ENCODE measurements around the gene SLC12A9.

SLC12A9 gene

GRCh38 chr7:100874577-100875355 lies 22.3 kb downstream of the SLC12A9 start, which contains the start of gene SRRT:
Gene SRRT, plus strand, starts transcription at chr7:100875103. Its CDS starts 488 bp downstream, at chr7:100875591.
- Histone ChIP-seq H3K9me3 (ENCODE audit: control insufficient read depth in 2 of 2, low read length in 2 of 2) (no peaks in the 10 kb centered on the region), H3K9ac (ENCODE audit: low read length in 2 of 2) (peak within 1 kb of the TSS; percentile 91 to 98), H3K36me3 (ENCODE audit: control insufficient read depth in 2 of 2, insufficient read depth in 2 of 2, low read length in 2 of 2) (peaks cover 17 to 37% of the 10 kb centered on the region in 2 donors), H3K4me1 (ENCODE audit: control insufficient read depth, insufficient read depth, low read length) (peaks cover 15% of the 10 kb centered on the region), H3K27me3 (ENCODE audit: control insufficient read depth in 1 of 2, insufficient read depth in 2 of 2, low read length in 2 of 2) (no peaks in the 10 kb centered on the region), H3K4me3 (ENCODE audit: low read length in 2 of 2) (peak within 1 kb of the TSS; percentile 82 to 94), H3K27ac (ENCODE audit: low read length) (peak within 1 kb of the TSS; percentile 95)

DNA sequence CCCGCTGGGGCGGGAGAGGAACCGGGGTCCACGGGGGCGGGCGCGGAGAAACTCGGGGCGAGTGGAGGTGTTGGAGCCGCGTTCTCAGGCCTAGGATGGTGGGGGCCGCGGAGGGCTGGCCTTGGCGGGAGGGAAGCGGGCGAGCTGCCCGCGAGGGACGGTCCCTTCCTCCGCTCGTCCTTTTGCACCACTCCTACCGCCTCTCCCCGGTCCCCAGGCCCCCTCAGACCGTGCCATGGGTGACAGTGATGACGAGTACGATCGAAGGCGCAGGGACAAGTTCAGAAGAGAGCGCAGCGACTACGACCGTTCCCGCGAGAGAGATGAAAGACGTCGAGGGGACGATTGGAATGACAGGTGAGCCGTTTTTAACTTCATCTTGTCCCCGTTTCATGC lies 22.8 kb downstream of the SLC12A9 start:
- Histone ChIP-seq H3K36me3 (ENCODE audit: control insufficient read depth in 2 of 2, insufficient read depth in 2 of 2, low read length in 2 of 2) (peaks cover 17 to 35% of the 10 kb centered on the region in 2 donors), H3K4me1 (ENCODE audit: control insufficient read depth, insufficient read depth, low read length) (peaks cover 19% of the 10 kb centered on the region), H3K9ac (ENCODE audit: low read length in 2 of 2) (peak overlapping the region; percentile 87 to 91), H3K27ac (ENCODE audit: low read length) (peak overlapping the region; percentile 95), H3K9me3 (ENCODE audit: control insufficient read depth in 2 of 2, low read length in 2 of 2) (no peaks in the 10 kb centered on the region), H3K27me3 (ENCODE audit: control insufficient read depth in 1 of 2, insufficient read depth in 2 of 2, low read length in 2 of 2) (no peaks in the 10 kb centered on the region), H3K4me3 (ENCODE audit: low read length in 2 of 2) (peak overlapping the region; percentile 75 to 94)

GRCh38 chr7:100878013-100878412 lies 25.5 kb downstream of the SLC12A9 start:
- H3K9ac ChIP-seq (ENCODE audit: low read length in 2 of 2), result no peak overlapping the region
- H3K36me3 ChIP-seq (ENCODE audit: control insufficient read depth in 2 of 2, insufficient read depth in 2 of 2, low read length in 2 of 2), result peaks cover 22 to 31% of the 10 kb centered on the region in 2 donors
- H3K9me3 ChIP-seq (ENCODE audit: control insufficient read depth in 2 of 2, low read length in 2 of 2), result no peaks in the 10 kb centered on the region
- no peak overlapping the region for H3K27ac ChIP-seq (ENCODE audit: low read length)
- H3K4me1 ChIP-seq (ENCODE audit: control insufficient read depth, insufficient read depth, low read length), result peaks cover 19% of the 10 kb centered on the region
- H3K27me3 ChIP-seq (ENCODE audit: control insufficient read depth in 1 of 2, insufficient read depth in 2 of 2, low read length in 2 of 2), result no peaks in the 10 kb centered on the region
- H3K4me3 ChIP-seq (ENCODE audit: low read length in 2 of 2), result no peak overlapping the region

DNA sequence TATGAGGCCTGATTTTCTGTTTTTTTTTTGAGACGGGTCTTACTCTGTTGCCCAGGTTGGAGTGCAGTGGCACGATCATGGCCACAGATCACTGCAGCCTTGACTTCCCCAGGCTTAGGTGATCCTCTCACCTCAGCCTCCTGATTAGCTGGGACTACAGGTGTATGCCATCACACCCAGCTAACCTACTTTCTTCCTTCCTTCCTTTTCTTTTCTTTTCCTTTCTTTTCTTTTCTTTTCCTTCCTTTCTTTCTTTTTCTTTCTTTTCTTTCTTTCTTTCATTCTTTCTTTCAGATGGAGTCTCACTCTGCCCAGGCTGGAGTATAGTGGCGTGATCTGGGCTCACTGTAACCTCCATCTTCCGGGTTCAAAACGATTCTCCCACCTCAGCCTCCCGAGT lies 26.2 kb downstream of the SLC12A9 start:
- Histone ChIP-seq H3K9me3 (ENCODE audit: control insufficient read depth in 2 of 2, low read length in 2 of 2) (no peaks in the 10 kb centered on the region), H3K9ac (ENCODE audit: low read length in 2 of 2) (peak overlapping the region in 1 of 2 donors; percentile 29), H3K36me3 (ENCODE audit: control insufficient read depth in 2 of 2, insufficient read depth in 2 of 2, low read length in 2 of 2) (peaks cover 28 to 32% of the 10 kb centered on the region in 2 donors), H3K27me3 (ENCODE audit: control insufficient read depth in 1 of 2, insufficient read depth in 2 of 2, low read length in 2 of 2) (no peaks in the 10 kb centered on the region), H3K27ac (ENCODE audit: low read length) (no peak overlapping the region), H3K4me1 (ENCODE audit: control insufficient read depth, insufficient read depth, low read length) (peaks cover 19% of the 10 kb centered on the region), H3K4me3 (ENCODE audit: low read length in 2 of 2) (no peak overlapping the region)

DNA sequence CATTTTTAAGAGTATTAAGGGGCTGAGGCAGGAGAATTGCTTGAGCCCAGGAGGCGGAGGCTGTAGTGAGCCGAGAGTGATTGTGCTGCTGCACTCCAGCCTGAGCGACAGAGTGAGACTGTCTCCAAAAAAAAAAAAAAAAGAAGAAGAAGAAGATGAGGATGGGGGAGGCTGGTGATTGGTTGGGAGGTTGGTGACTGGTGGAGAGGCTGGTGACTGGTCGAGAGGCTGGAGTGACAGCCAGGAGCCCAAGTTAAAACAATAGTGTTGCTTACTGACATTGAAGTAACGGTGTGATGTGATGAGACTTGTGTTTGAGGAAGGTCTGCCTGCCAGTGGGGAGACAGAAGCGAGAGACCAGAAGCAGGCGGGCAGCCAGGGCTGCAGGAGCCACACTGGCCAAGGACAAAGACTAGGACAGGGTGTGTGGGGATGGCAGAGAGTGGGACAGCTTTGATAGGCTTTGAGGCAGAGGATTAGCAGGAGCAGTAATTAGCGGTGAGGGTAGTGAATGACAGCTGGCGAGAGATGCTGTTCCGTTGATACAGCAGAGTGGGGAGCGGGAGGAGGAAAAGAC lies 27.3 kb downstream of the SLC12A9 start:
- H3K4me3 ChIP-seq (ENCODE audit: low read length in 2 of 2), result no peak overlapping the region
- H3K36me3 ChIP-seq (ENCODE audit: control insufficient read depth in 2 of 2, insufficient read depth in 2 of 2, low read length in 2 of 2), result peaks cover 38 to 39% of the 10 kb centered on the region in 2 donors
- no peaks in the 10 kb centered on the region for H3K27me3 ChIP-seq (ENCODE audit: control insufficient read depth in 1 of 2, insufficient read depth in 2 of 2, low read length in 2 of 2)
- peaks cover 19% of the 10 kb centered on the region for H3K4me1 ChIP-seq (ENCODE audit: control insufficient read depth, insufficient read depth, low read length)
- H3K27ac ChIP-seq (ENCODE audit: low read length), result no peak overlapping the region
- H3K9ac ChIP-seq (ENCODE audit: low read length in 2 of 2), result no peak overlapping the region
- H3K9me3 ChIP-seq (ENCODE audit: control insufficient read depth in 2 of 2, low read length in 2 of 2), result no peaks in the 10 kb centered on the region

DNA sequence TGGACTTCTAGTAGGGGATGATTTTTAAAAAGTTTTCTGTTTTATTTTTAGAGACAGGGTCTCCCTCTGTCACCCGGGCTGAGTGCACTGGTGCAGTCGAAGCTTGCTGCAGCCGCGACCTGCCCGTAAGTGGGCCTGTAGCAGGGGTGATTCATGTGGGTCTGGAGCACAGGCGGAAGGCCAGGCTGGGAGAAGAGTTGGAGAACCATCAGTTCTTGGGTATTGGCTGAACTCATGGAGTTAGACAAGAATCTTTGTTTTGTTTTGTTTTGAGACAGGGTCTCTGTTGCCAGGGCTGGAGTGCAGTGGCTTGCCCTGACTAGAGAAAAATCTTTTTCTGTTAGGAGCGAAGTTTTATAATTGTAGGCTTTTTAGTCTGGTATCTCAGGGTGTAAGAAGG lies 28.1 kb downstream of the SLC12A9 start:
- Histone ChIP-seq H3K9ac (ENCODE audit: low read length in 2 of 2) (no peak overlapping the region), H3K9me3 (ENCODE audit: control insufficient read depth in 2 of 2, low read length in 2 of 2) (no peaks in the 10 kb centered on the region), H3K27me3 (ENCODE audit: control insufficient read depth in 1 of 2, insufficient read depth in 2 of 2, low read length in 2 of 2) (no peaks in the 10 kb centered on the region), H3K4me1 (ENCODE audit: control insufficient read depth, insufficient read depth, low read length) (peaks cover 19% of the 10 kb centered on the region), H3K27ac (ENCODE audit: low read length) (no peak overlapping the region), H3K36me3 (ENCODE audit: control insufficient read depth in 2 of 2, insufficient read depth in 2 of 2, low read length in 2 of 2) (peaks cover 46 to 48% of the 10 kb centered on the region in 2 donors), H3K4me3 (ENCODE audit: low read length in 2 of 2) (no peak overlapping the region)

- Histone ChIP-seq H3K4me3 (ENCODE audit: low read length in 2 of 2) (no peak overlapping the region), H3K27me3 (ENCODE audit: control insufficient read depth in 1 of 2, insufficient read depth in 2 of 2, low read length in 2 of 2) (no peaks in the 10 kb centered on the region), H3K4me1 (ENCODE audit: control insufficient read depth, insufficient read depth, low read length) (peaks cover 14% of the 10 kb centered on the region), H3K9ac (ENCODE audit: low read length in 2 of 2) (no peak overlapping the region), H3K36me3 (ENCODE audit: control insufficient read depth in 2 of 2, insufficient read depth in 2 of 2, low read length in 2 of 2) (peaks cover 51 to 53% of the 10 kb centered on the region in 2 donors), H3K27ac (ENCODE audit: low read length) (no peak overlapping the region), H3K9me3 (ENCODE audit: control insufficient read depth in 2 of 2, low read length in 2 of 2) (no peaks in the 10 kb centered on the region)
Measured at GRCh38 chr7:100881136-100881535, 28.6 kb downstream of the SLC12A9 start.

GRCh38 chr7:100882201-100882600 lies 29.7 kb downstream of the SLC12A9 start:
- Histone ChIP-seq H3K27ac (ENCODE audit: low read length) (no peak overlapping the region), H3K36me3 (ENCODE audit: control insufficient read depth in 2 of 2, insufficient read depth in 2 of 2, low read length in 2 of 2) (peaks cover 60% of the 10 kb centered on the region in 2 donors), H3K4me3 (ENCODE audit: low read length in 2 of 2) (no peak overlapping the region), H3K4me1 (ENCODE audit: control insufficient read depth, insufficient read depth, low read length) (peaks cover 5% of the 10 kb centered on the region), H3K9ac (ENCODE audit: low read length in 2 of 2) (no peak overlapping the region), H3K9me3 (ENCODE audit: control insufficient read depth in 2 of 2, low read length in 2 of 2) (no peaks in the 10 kb centered on the region), H3K27me3 (ENCODE audit: control insufficient read depth in 1 of 2, insufficient read depth in 2 of 2, low read length in 2 of 2) (no peaks in the 10 kb centered on the region)

GRCh38 chr7:100882785-100883526 lies 30.4 kb downstream of the SLC12A9 start:
- Histone ChIP-seq H3K27ac (ENCODE audit: low read length) (peak overlapping the region; percentile 6), H3K36me3 (ENCODE audit: control insufficient read depth in 2 of 2, insufficient read depth in 2 of 2, low read length in 2 of 2) (peaks cover 66 to 67% of the 10 kb centered on the region in 2 donors), H3K4me1 (ENCODE audit: control insufficient read depth, insufficient read depth, low read length) (peaks cover 6% of the 10 kb centered on the region), H3K9me3 (ENCODE audit: control insufficient read depth in 2 of 2, low read length in 2 of 2) (no peaks in the 10 kb centered on the region), H3K9ac (ENCODE audit: low read length in 2 of 2) (peak overlapping the region in 1 of 2 donors; percentile 51), H3K4me3 (ENCODE audit: low read length in 2 of 2) (no peak overlapping the region), H3K27me3 (ENCODE audit: control insufficient read depth in 1 of 2, insufficient read depth in 2 of 2, low read length in 2 of 2) (no peaks in the 10 kb centered on the region)

DNA sequence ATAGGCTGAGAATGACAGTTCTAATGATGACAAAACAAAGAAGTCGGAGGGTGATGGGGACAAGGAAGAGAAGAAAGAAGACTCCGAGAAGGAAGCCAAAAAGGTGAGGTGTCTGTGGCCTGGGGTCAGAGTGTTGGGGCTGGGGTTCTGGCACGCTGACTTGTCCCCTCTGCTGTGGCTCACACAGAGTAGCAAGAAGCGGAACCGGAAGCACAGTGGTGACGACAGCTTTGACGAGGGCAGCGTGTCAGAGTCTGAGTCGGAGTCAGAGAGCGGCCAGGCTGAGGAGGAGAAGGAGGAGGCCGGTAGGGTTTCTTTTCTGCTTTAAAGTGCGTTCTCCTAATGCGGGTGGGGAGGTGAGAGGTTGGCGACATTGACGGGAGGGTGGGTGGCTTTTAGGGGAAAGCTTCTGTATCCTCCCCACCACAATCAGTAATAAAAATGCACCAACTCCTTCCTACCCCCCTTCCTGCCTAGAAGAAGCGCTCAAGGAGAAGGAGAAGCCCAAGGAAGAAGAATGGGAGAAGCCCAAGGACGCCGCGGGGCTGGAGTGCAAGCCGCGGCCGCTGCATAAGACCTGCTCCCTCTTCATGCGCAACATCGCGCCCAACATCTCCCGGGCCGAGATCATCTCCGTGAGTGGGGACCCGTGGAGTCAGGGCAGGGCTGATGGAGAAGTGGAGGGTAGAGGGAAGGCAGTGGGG lies 32.4 kb downstream of the SLC12A9 start:
- no peak overlapping the region for H3K27ac ChIP-seq (ENCODE audit: low read length)

More for the DNA sequence above, 32.4 kb downstream of the SLC12A9 start:
- H3K4me1 ChIP-seq (ENCODE audit: control insufficient read depth, insufficient read depth, low read length), result peaks cover 21% of the 10 kb centered on the region
- no peaks in the 10 kb centered on the region for H3K27me3 ChIP-seq (ENCODE audit: control insufficient read depth in 1 of 2, insufficient read depth in 2 of 2, low read length in 2 of 2)
- H3K36me3 ChIP-seq (ENCODE audit: control insufficient read depth in 2 of 2, insufficient read depth in 2 of 2, low read length in 2 of 2), result peaks cover 66 to 67% of the 10 kb centered on the region in 2 donors
- no peaks in the 10 kb centered on the region for H3K9me3 ChIP-seq (ENCODE audit: control insufficient read depth in 2 of 2, low read length in 2 of 2)
- no peak overlapping the region for H3K4me3 ChIP-seq (ENCODE audit: low read length in 2 of 2)
- H3K9ac ChIP-seq (ENCODE audit: low read length in 2 of 2), result no peak overlapping the region

Data from stomach smooth muscle (tissue), 2 donors.